ENCODE data around the gene EXOC2.

EXOC2 gene

GRCh38 chr6:449057-449430, 243.9 kb downstream of the EXOC2 start (continued):
- TF ChIP-seq POU6F1 (CRISPR knock-in tag; IDR thresholded peaks at IDR 0.05; ENCODE audit: borderline replicate concordance, low read depth), result no peak
- TF ChIP-seq ZC3H10 (CRISPR knock-in tag; IDR thresholded peaks at IDR 0.05), result no peak

GRCh38 chr6:448296-449056, 244.5 kb downstream of the EXOC2 start:
- no peak for ATAC-seq
- TF ChIP-seq ZC3H10 (CRISPR knock-in tag; IDR thresholded peaks at IDR 0.05) (no peak), ESRRG (CRISPR knock-in tag; IDR thresholded peaks at IDR 0.05) (no peak), CREB5 (CRISPR knock-in tag; IDR thresholded peaks at IDR 0.05; ENCODE audit: low read depth) (no peak), CSRNP3 (CRISPR knock-in tag; IDR thresholded peaks at IDR 0.05) (no peak), ARNTL (CRISPR knock-in tag; IDR thresholded peaks at IDR 0.05; ENCODE audit: borderline replicate concordance, low read depth) (no peak), POU6F1 (CRISPR knock-in tag; IDR thresholded peaks at IDR 0.05; ENCODE audit: borderline replicate concordance, low read depth) (no peak), ZNF70 (CRISPR knock-in tag; IDR thresholded peaks at IDR 0.05) (no peak), PPARA (CRISPR knock-in tag; IDR thresholded peaks at IDR 0.05; ENCODE audit: borderline replicate concordance) (no peak), GLIS3 (CRISPR knock-in tag; IDR thresholded peaks at IDR 0.05) (no peak)

GRCh38 chr6:447381-448165, 245.4 kb downstream of the EXOC2 start:
- peak; percentile 16; the same call in 1 of the 3 replicates for ATAC-seq
- TF ChIP-seq ISL1 (CRISPR knock-in tag; IDR thresholded peaks at IDR 0.05), result no peak
- TF ChIP-seq OSR1 (CRISPR knock-in tag; IDR thresholded peaks at IDR 0.05), result no peak
- TF ChIP-seq ESRRG (CRISPR knock-in tag; IDR thresholded peaks at IDR 0.05), result no peak
- no peak for TF ChIP-seq ARNTL (CRISPR knock-in tag; IDR thresholded peaks at IDR 0.05; ENCODE audit: borderline replicate concordance, low read depth)
- no peak for TF ChIP-seq CSDC2 (CRISPR knock-in tag; IDR thresholded peaks at IDR 0.05)
- no peak for TF ChIP-seq SNAI2 (CRISPR knock-in tag; IDR thresholded peaks at IDR 0.05)
- no peak for TF ChIP-seq RARB (CRISPR knock-in tag; IDR thresholded peaks at IDR 0.05)
- no peak for TF ChIP-seq TSHZ2 (CRISPR knock-in tag; IDR thresholded peaks at IDR 0.05)
- TF ChIP-seq GLIS3 (CRISPR knock-in tag; IDR thresholded peaks at IDR 0.05), result no peak
- no peak for TF ChIP-seq ZFP30 (CRISPR knock-in tag; IDR thresholded peaks at IDR 0.05)
- TF ChIP-seq ZNF8 (CRISPR knock-in tag; IDR thresholded peaks at IDR 0.05), result no peak
- TF ChIP-seq BACH2 (CRISPR knock-in tag; IDR thresholded peaks at IDR 0.05; ENCODE audit: borderline replicate concordance), result no peak
- no peak for TF ChIP-seq ZFP3 (CRISPR knock-in tag; IDR thresholded peaks at IDR 0.05)
- no peak for TF ChIP-seq PATZ1 (CRISPR knock-in tag; IDR thresholded peaks at IDR 0.05; ENCODE audit: borderline replicate concordance)
- no peak for TF ChIP-seq CREB5 (CRISPR knock-in tag; IDR thresholded peaks at IDR 0.05; ENCODE audit: low read depth)
- TF ChIP-seq ZNF565 (CRISPR knock-in tag; conservative IDR thresholded peaks at IDR 0.05; ENCODE audit: low read depth), result no peak
- TF ChIP-seq ZNF70 (CRISPR knock-in tag; IDR thresholded peaks at IDR 0.05), result no peak
- no peak for TF ChIP-seq PPARA (CRISPR knock-in tag; IDR thresholded peaks at IDR 0.05; ENCODE audit: borderline replicate concordance)
- no peak for TF ChIP-seq POU6F1 (CRISPR knock-in tag; IDR thresholded peaks at IDR 0.05; ENCODE audit: borderline replicate concordance, low read depth)

Measured in SK-N-SH treated with all-trans-retinoic acid at 6 μM for 48 hours (cell line).